B cell (primary cell): ENCODE data around the gene GRID1. TPM values are rescaled to one million over a fixed set of nuclear protein-coding genes. Genes with fewer than 3 reads are reported as not detected.

Experiments used
- ATAC-seq: fragments of 200-7000 bp; cut with Tn5 transposase; one replicate; pipeline ENCODE4 v1.10.0; 2021; ENCODE audit warnings: low read depth, mild to moderate bottlenecking, moderate number of reproducible peaks, moderate library complexity
- CTCF ChIA-PET: fragments of 350-600 bp; sonication (Branson Sonifier 250); formaldehyde crosslinking; loops from one replicate; lab custom pipeline; 2021; ENCODE audit warnings: antibody characterized with exemption, inconsistent platforms; lab: Charles Lee
- POLR2A ChIA-PET: fragments of 350-600 bp; sonication (Branson Sonifier 250); formaldehyde crosslinking; loops from one replicate; lab custom pipeline; 2021; ENCODE audit warnings: antibody characterized with exemption; lab: Charles Lee
- DNase-seq: peaks from one replicate; pipeline ENCODE4 v3.0.0; 2013
- H2AFZ ChIP-seq: 2 replicates; pipeline ENCODE4 v1.6.1; 2012; ENCODE audit warnings: mild to moderate bottlenecking, low read depth, low read length; ENCODE audit not compliant: insufficient read depth, poor library complexity, severe bottlenecking
- H3K27ac ChIP-seq, 2 donors: 1 replicate in 1 of 2; 2 replicates in 1 of 2; pipeline ENCODE4 v1.5.1; 2012 to 2013; ENCODE audit warnings: low read length in 2 of 2, mild to moderate bottlenecking in 2 of 2, moderate library complexity in 1 of 2
- H3K27me3 ChIP-seq, 4 experiments: fragments of 200-600 bp in 1 of 4; sonication (generic) in 1 of 4; replicated peaks in 1 of 4; 1 replicate in 2 of 4; 2 replicates in 2 of 4; pipeline versions ENCODE4 v1.6.1 to v1.7.0; 2013 to 2016; ENCODE audit warnings: low read length in 3 of 4, mild to moderate bottlenecking in 2 of 4, mixed read lengths in 1 of 4, moderate library complexity in 1 of 4; ENCODE audit not compliant: insufficient read depth in 4 of 4, control insufficient read depth in 3 of 4; ENCODE audit errors: control extremely low read depth in 1 of 4
- H3K36me3 ChIP-seq, 2 experiments: replicated peaks in 1 of 2; 1 replicate in 1 of 2; 2 replicates in 1 of 2; pipeline versions ENCODE4 v1.6.1 to v1.7.1; 2013; ENCODE audit warnings: low read length in 1 of 2; ENCODE audit not compliant: insufficient read depth in 2 of 2, control insufficient read depth in 1 of 2; ENCODE audit errors: control extremely low read depth in 1 of 2, extremely low read depth in 1 of 2
- H3K4me1 ChIP-seq, 2 donors: fragments of 200-600 bp in 1 of 2; sonication (generic) in 1 of 2; 1 replicate in 1 of 2; 2 replicates in 1 of 2; pipeline versions ENCODE4 v1.5.1 to v1.6.1; 2013 to 2017; ENCODE audit warnings: low read length in 2 of 2; ENCODE audit not compliant: control insufficient read depth in 2 of 2, insufficient read depth in 2 of 2
- H3K4me2 ChIP-seq: replicated peaks from 2 replicates; pipeline ENCODE3; 2012; ENCODE audit warnings: mild to moderate bottlenecking, low read depth, low read length; ENCODE audit not compliant: poor library complexity, severe bottlenecking
- H3K4me3 ChIP-seq, 5 experiments: fragments of 200-600 bp in 1 of 5; sonication (generic) in 1 of 5; 1 replicate in 3 of 5; 2 replicates in 2 of 5; pipeline versions ENCODE4 v1.5.1 to v1.7.0; 2011 to 2016; ENCODE audit warnings: low read length in 4 of 5, mild to moderate bottlenecking in 4 of 5, low read depth in 2 of 5, control low read depth in 1 of 5, moderate library complexity in 1 of 5; ENCODE audit not compliant: insufficient read depth in 1 of 5; ENCODE audit errors: control extremely low read depth in 1 of 5, extremely low read depth in 1 of 5
- H3K79me2 ChIP-seq: fragments of 200-600 bp; sonication (generic); one replicate; pipeline ENCODE4 v1.6.0; 2016; ENCODE audit warnings: low read length; ENCODE audit not compliant: control insufficient read depth, insufficient read depth
- H3K9ac ChIP-seq: fragments of 200-600 bp; sonication (generic); 2 replicates; pipeline ENCODE4 v1.6.1; 2017; ENCODE audit warnings: mild to moderate bottlenecking, low read length, moderate library complexity
- H3K9me3 ChIP-seq, 3 donors: one replicate each; pipeline versions ENCODE4 v1.6.1 to v1.7.1; 2013; ENCODE audit warnings: low read length in 2 of 3; ENCODE audit not compliant: control insufficient read depth in 2 of 3, insufficient read depth in 1 of 3; ENCODE audit errors: control extremely low read depth in 1 of 3
- H4K20me1 ChIP-seq: 2 replicates; pipeline ENCODE4 v1.6.0; 2012; ENCODE audit warnings: mild to moderate bottlenecking, low read length; ENCODE audit not compliant: insufficient read depth, control insufficient read depth, poor library complexity, severe bottlenecking
- H3K27ac Mint-ChIP-seq: one replicate; pipeline ENCODE4 v1.8.0; 2021; ENCODE audit warnings: mixed read lengths
- H3K27me3 Mint-ChIP-seq: one replicate; pipeline ENCODE4 v1.8.0; 2021; ENCODE audit warnings: mixed read lengths
- H3K4me1 Mint-ChIP-seq: one replicate; pipeline ENCODE4 v1.8.0; 2021; ENCODE audit warnings: mixed read lengths
- H3K4me3 Mint-ChIP-seq: one replicate; pipeline ENCODE4 v1.8.0; 2021; ENCODE audit warnings: mixed read lengths
- H3K9me3 Mint-ChIP-seq: one replicate; pipeline ENCODE4 v1.8.0; 2022; ENCODE audit warnings: mixed read lengths; ENCODE audit not compliant: insufficient read depth
- CTCF ChIP-seq: fragments of 200-600 bp; IDR thresholded peaks from one replicate; pipeline ENCODE4 v1.8.0; 2022; ENCODE audit warnings: antibody characterized with exemption, mild to moderate bottlenecking
- EZH2 ChIP-seq: IDR thresholded peaks from 2 replicates; pipeline ENCODE4 v1.6.1; 2012; ENCODE audit warnings: borderline replicate concordance, low read depth, mild to moderate bottlenecking, moderate library complexity, low read length; ENCODE audit not compliant: insufficient read depth, poor library complexity, severe bottlenecking
- WGBS: methylation state at CpG from one replicate; pipeline ENCODE4 v1.1.5; 2013; ENCODE audit warnings: missing lambda C conversion rate; ENCODE audit not compliant: insufficient coverage; 5-methylcytosine and 5-hydroxymethylcytosine counted together
- intact Hi-C: fragments of 100-400 bp; cut with micrococcal nuclease; formaldehyde crosslinking; loops from one replicate; pipeline ENCODE4 v1.10.0; 2022
- polyA plus RNA-seq: library from polyadenylated mRNA; depleted of rRNA; stranded (reverse); fragments of >200 nt; gene quantifications from 2 replicates; pipeline ENCODE4 v1.2.3, GENCODE V29; 2012
- total RNA-seq, 2 donors: library from RNA; stranded (reverse); fragments of 120-200 nt in 1 of 2; gene quantifications; 1 replicate in 1 of 2; 2 replicates in 1 of 2; pipeline versions ENCODE4 v1.2.3 to v1.2.4, GENCODE V29; 2013 to 2022

The GRID1 gene
- total and polyA plus RNA-seq, 2 donors (not counting 1 experiment from before 2014, with no cell fraction given) = not detected

DNA sequence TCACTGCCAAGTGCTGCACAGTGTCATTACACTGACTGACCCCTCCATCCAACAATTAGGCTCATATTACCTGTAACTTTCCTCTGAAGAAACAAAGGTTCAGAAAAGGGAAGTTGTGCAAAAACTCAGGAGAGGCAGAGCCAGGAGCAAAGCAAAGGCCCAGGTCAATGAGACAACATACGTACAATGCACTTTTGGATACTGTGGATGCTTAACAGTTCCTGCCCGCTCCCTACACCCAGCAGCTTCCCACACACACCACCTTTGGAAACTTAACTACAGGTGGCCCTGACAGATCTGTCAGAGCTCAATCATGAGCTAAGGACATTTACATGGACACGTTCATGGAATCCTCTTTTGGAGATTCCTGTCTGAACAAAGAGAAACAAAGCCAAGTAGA, 515.9 kb downstream of the GRID1 start:
- H3K9ac ChIP-seq = no peak overlapping the region
- H4K20me1 ChIP-seq = no peaks in the 10 kb centered on the region
- 87% methylated on average over 2 of the region's 3 CpGs for WGBS
- H3K27ac Mint-ChIP-seq = no peak overlapping the region
- H3K4me3 Mint-ChIP-seq = no peak overlapping the region
- H3K9me3 Mint-ChIP-seq = peaks cover 8% of the 10 kb centered on the region
- H3K4me3 ChIP-seq = no peak overlapping the region
- peaks cover 0 to 5% (median 0%) of the 10 kb centered on the region in 4 experiments for H3K27me3 ChIP-seq
- no peaks in the 10 kb centered on the region for H3K4me1 Mint-ChIP-seq
- POLR2A ChIA-PET = no interaction called here
- H3K4me1 ChIP-seq = no peaks in the 10 kb centered on the region
- DNase-seq = no peak
- ATAC-seq = no peak
- no peaks in the 10 kb centered on the region for H3K79me2 ChIP-seq
- no peak overlapping the region for H3K4me2 ChIP-seq
- TF ChIP-seq EZH2 = no peak
- TF ChIP-seq CTCF = no peak
- H3K27me3 Mint-ChIP-seq = no peaks in the 10 kb centered on the region
- H3K9me3 ChIP-seq = peaks cover 0 to 9% (median 0%) of the 10 kb centered on the region in 3 donors
- no peaks in the 10 kb centered on the region for H3K36me3 ChIP-seq
- no peak overlapping the region for H3K27ac ChIP-seq
- intact Hi-C loops = no loop called here
- CTCF ChIA-PET = no interaction called here
- H2AFZ ChIP-seq = no peak overlapping the region

DNA sequence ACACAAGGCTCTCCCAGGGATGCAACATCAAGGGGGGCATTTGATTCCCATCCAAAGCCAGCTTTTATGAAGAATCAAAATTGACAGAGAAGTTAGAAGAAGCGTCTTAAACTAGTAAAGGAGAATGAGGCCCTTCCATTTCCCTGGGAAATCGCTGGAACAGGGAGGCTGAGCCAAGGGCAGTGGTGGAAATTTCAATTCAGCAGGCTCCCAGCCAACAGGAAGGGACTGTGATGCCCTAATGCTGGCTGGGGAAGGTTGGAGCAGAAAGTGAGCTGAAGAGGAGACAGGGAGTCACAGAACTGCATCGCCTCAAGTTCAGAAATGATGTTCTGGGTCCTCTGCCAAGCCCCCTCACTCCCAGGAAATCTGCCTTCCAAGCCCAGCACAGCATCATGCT, 517.3 kb downstream of the GRID1 start:
- 91% methylated on average over 3 of the region's 3 CpGs for WGBS
- H3K36me3 ChIP-seq = no peaks in the 10 kb centered on the region
- no peaks in the 10 kb centered on the region for H3K79me2 ChIP-seq
- H4K20me1 ChIP-seq = no peaks in the 10 kb centered on the region
- intact Hi-C loops = no loop called here
- no peak overlapping the region for H3K4me3 ChIP-seq
- CTCF ChIA-PET = no interaction called here
- ATAC-seq (no peak), DNase-seq (no peak)
- Mint-ChIP-seq H3K9me3 (peaks cover 8% of the 10 kb centered on the region), H3K4me3 (no peak overlapping the region), H3K27ac (no peak overlapping the region), H3K27me3 (no peaks in the 10 kb centered on the region), H3K4me1 (no peaks in the 10 kb centered on the region)
- H3K27ac ChIP-seq = no peak overlapping the region
- H3K4me1 ChIP-seq = no peaks in the 10 kb centered on the region
- TF ChIP-seq CTCF = no peak
- TF ChIP-seq EZH2 = no peak
- POLR2A ChIA-PET = no interaction called here
- H3K9me3 ChIP-seq = peaks cover 0 to 9% (median 0%) of the 10 kb centered on the region in 3 donors
- H3K4me2 ChIP-seq = no peak overlapping the region
- peaks cover 0 to 5% (median 0%) of the 10 kb centered on the region in 4 experiments for H3K27me3 ChIP-seq
- H3K9ac ChIP-seq = no peak overlapping the region
- H2AFZ ChIP-seq = no peak overlapping the region
